HCT116 (cell line): ENCODE data around the gene BEND5. TPM values are rescaled to one million over a fixed set of nuclear protein-coding genes. Genes with fewer than 3 reads are reported as not detected.

Source experiments
- ATAC-seq: fragments of 200-7000 bp; cut with Tn5 transposase; 2 replicates; pipeline ENCODE4 v1.9.1; 2020; ENCODE audit warnings: mild to moderate bottlenecking, moderate library complexity
- Bru-seq: library from RNA; stranded (reverse); fragments of 400-500 nt; gene quantifications from one replicate; lab custom pipeline; 2021; lab: Mats Ljungman, UMichigan
- BruChase-seq, 2 experiments: library from RNA; stranded (reverse); fragments of 400-500 nt; gene quantifications; one replicate each; lab custom pipeline; 2021; lab: Mats Ljungman, UMichigan
- BruUV-seq: library from RNA; stranded (reverse); fragments of 400-500 nt; replicated peaks from 2 replicates; lab custom pipeline; 2021; lab: Mats Ljungman, UMichigan
- CTCF ChIA-PET: fragments of 300-600 bp; sonication (Branson Sonifier 250); formaldehyde crosslinking; loops from one replicate; lab custom pipeline; 2021; ENCODE audit warnings: antibody characterized with exemption; lab: Charles Lee
- POLR2A ChIA-PET: fragments of 300-600, 350-600 bp; sonication (Branson Sonifier 250); formaldehyde crosslinking; loops from one replicate; lab custom pipeline; 2021; ENCODE audit warnings: antibody characterized with exemption; lab: Charles Lee
- RAD21 ChIA-PET, 2 experiments: fragments of 300-600 bp; sonication (Branson Sonifier 250); formaldehyde crosslinking; loops; one replicate each; lab custom pipeline; 2023; ENCODE audit warnings: low total read pairs in 2 of 2; ENCODE audit not compliant: uncharacterized antibody in 2 of 2, unreplicated experiment in 2 of 2, low non-redundant PET in 1 of 2; lab: Charles Lee
- DNase-seq: peaks from one replicate; pipeline ENCODE4 v3.0.0-alpha.2; 2010; ENCODE audit warnings: low read depth, low spot score
- H2AFZ ChIP-seq: fragments of 200-600 bp; shearing (Covaris generic), sonication (generic); 2 replicates; pipeline ENCODE4 v1.6.1; 2017; ENCODE audit warnings: low read depth, mixed run types, mixed read lengths, antibody characterized with exemption, low read length; ENCODE audit not compliant: poor library complexity, severe bottlenecking
- H3K27ac ChIP-seq: 2 replicates; pipeline ENCODE4 v1.5.1; 2012; ENCODE audit warnings: low read depth, low read length
- H3K27me3 ChIP-seq: fragments of 200-600 bp; sonication (generic); 2 replicates; pipeline ENCODE4 v1.6.1; 2016; ENCODE audit warnings: mixed run types, low read length, mixed read lengths; ENCODE audit not compliant: insufficient read depth
- H3K36me3 ChIP-seq, 2 experiments: fragments of 200-500 bp in 1 of 2; fragments of 200-600 bp in 1 of 2; sonication (Bioruptor generic) in 1 of 2; sonication (generic) in 1 of 2; 2 replicates each; pipeline versions ENCODE4 v1.5.1 to v1.6.1; 2014 to 2016; ENCODE audit warnings: low read length in 2 of 2, inconsistent platforms in 1 of 2, mixed read lengths in 1 of 2, mixed run types in 1 of 2; ENCODE audit not compliant: insufficient read depth in 2 of 2, control insufficient read depth in 1 of 2
- H3K4me1 ChIP-seq, 2 experiments: fragments of 200-600 bp in 1 of 2; sonication (generic) in 1 of 2; 2 replicates each; pipeline versions ENCODE4 v1.5.1 to v1.6.1; 2012 to 2017; ENCODE audit warnings: low read length in 2 of 2, inconsistent platforms in 1 of 2, mild to moderate bottlenecking in 1 of 2, mixed read lengths in 1 of 2, mixed run types in 1 of 2, moderate library complexity in 1 of 2; ENCODE audit not compliant: insufficient read depth in 2 of 2, control insufficient read depth in 1 of 2
- H3K4me2 ChIP-seq: fragments of 200-600 bp; sonication (generic); 2 replicates; pipeline ENCODE4 v1.6.1; 2017; ENCODE audit warnings: mixed run types, low read length, mixed read lengths
- H3K4me3 ChIP-seq, 2 experiments: fragments of 200-600 bp in 1 of 2; sonication (generic) in 1 of 2; replicated peaks in 1 of 2; 2 replicates each; pipeline ENCODE4 v1.5.1; 2011 to 2016; ENCODE audit warnings: low read length in 2 of 2, control low read depth in 1 of 2, low read depth in 1 of 2, mild to moderate bottlenecking in 1 of 2, mixed read lengths in 1 of 2, mixed run types in 1 of 2
- H3K79me2 ChIP-seq: fragments of 200-600 bp; sonication (generic); 2 replicates; pipeline ENCODE4 v1.6.1; 2017; ENCODE audit warnings: mild to moderate bottlenecking, mixed run types, low read length, moderate library complexity, mixed read lengths; ENCODE audit not compliant: insufficient read depth
- H3K9ac ChIP-seq: fragments of 200-600 bp; sonication (generic); 2 replicates; pipeline ENCODE4 v1.6.1; 2016; ENCODE audit warnings: low read length, mixed read lengths
- H3K9me2 ChIP-seq: fragments of 200-600 bp; sonication (generic), shearing (Covaris generic); 2 replicates; pipeline ENCODE4 v1.6.1; 2017; ENCODE audit warnings: mixed run types, mild to moderate bottlenecking, moderate library complexity; ENCODE audit not compliant: insufficient read depth
- H3K9me3 ChIP-seq, 2 experiments: fragments of 200-500 bp in 1 of 2; fragments of 200-600 bp in 1 of 2; sonication (Bioruptor generic) in 1 of 2; sonication (generic) in 1 of 2; 2 replicates each; pipeline ENCODE4 v1.6.1; 2014 to 2017; ENCODE audit warnings: low read length in 2 of 2, mixed read lengths in 2 of 2, inconsistent platforms in 1 of 2, low read depth in 1 of 2, mild to moderate bottlenecking in 1 of 2, mixed run types in 1 of 2, moderate library complexity in 1 of 2; ENCODE audit not compliant: control insufficient read depth in 1 of 2, insufficient read depth in 1 of 2
- H4K20me1 ChIP-seq: fragments of 200-600 bp; sonication (generic), shearing (Covaris generic); 2 replicates; pipeline ENCODE4 v1.6.1; 2017; ENCODE audit warnings: mixed run types, mild to moderate bottlenecking, moderate library complexity; ENCODE audit not compliant: insufficient read depth
- EGR1 ChIP-seq: IDR thresholded peaks from 2 replicates; pipeline ENCODE4 v1.6.1; 2012; ENCODE audit warnings: low read depth
- ELF1 ChIP-seq: IDR thresholded peaks from 2 replicates; pipeline ENCODE4 v1.6.1; 2012; ENCODE audit warnings: low read depth, borderline replicate concordance
- EZH2phosphoT487 ChIP-seq: fragments of 200-600 bp; IDR thresholded peaks from 2 replicates; pipeline ENCODE4 v1.6.1; 2018; ENCODE audit warnings: antibody characterized with exemption, borderline replicate concordance
- FOSL1 ChIP-seq: IDR thresholded peaks from 2 replicates; pipeline ENCODE4 v1.6.1; 2012; ENCODE audit warnings: low read depth
- JUND ChIP-seq: IDR thresholded peaks from 2 replicates; pipeline ENCODE4 v1.6.1; 2012
- POLR2A ChIP-seq: IDR thresholded peaks from 2 replicates; pipeline ENCODE4 v1.7.0; 2011; ENCODE audit warnings: borderline replicate concordance; ENCODE audit not compliant: insufficient read depth, insufficient read length; ENCODE audit errors: extremely low read depth
- TCF7L2 ChIP-seq: IDR thresholded peaks from 2 replicates; pipeline ENCODE4 v1.7.0; 2011; ENCODE audit warnings: borderline replicate concordance, inconsistent platforms; ENCODE audit not compliant: insufficient read depth, insufficient read length; ENCODE audit errors: extremely low read depth
- YY1 ChIP-seq: IDR thresholded peaks from 2 replicates; pipeline ENCODE4 v1.6.1; 2011; ENCODE audit warnings: low read length, low read depth, moderate library complexity, mild to moderate bottlenecking; ENCODE audit not compliant: insufficient replicate concordance; ENCODE audit errors: extremely low read depth
- ZFX ChIP-seq: fragments of 450-650 bp; IDR thresholded peaks from 2 replicates; pipeline ENCODE4 v1.6.1; 2017
- intact Hi-C: fragments of 100-400 bp; cut with micrococcal nuclease; formaldehyde crosslinking; loops from 2 replicates; pipeline ENCODE4 v1.10.0; 2022
- long read RNA-seq: library from polyadenylated mRNA; unstranded; transcript quantifications from one replicate; pipeline ENCODE4 v2.0.0, GENCODE V29; 2021; ENCODE audit not compliant: unreplicated experiment
- polyA plus RNA-seq: library from polyadenylated mRNA; unstranded; fragments of >200 nt; gene quantifications from 2 replicates; pipeline ENCODE4 v1.2.1, GENCODE V29; 2012; ENCODE audit warnings: missing spikeins
- total RNA-seq: library from RNA; stranded (reverse); gene quantifications from one replicate; pipeline ENCODE4 v1.2.1, GENCODE V29; 2021; ENCODE audit not compliant: unreplicated experiment
- TF ChIP-seq, protein P1 (sequence below): IDR thresholded peaks from 2 replicates; pipeline ENCODE4 v1.6.1; 2012

BEND5 gene, protein sequence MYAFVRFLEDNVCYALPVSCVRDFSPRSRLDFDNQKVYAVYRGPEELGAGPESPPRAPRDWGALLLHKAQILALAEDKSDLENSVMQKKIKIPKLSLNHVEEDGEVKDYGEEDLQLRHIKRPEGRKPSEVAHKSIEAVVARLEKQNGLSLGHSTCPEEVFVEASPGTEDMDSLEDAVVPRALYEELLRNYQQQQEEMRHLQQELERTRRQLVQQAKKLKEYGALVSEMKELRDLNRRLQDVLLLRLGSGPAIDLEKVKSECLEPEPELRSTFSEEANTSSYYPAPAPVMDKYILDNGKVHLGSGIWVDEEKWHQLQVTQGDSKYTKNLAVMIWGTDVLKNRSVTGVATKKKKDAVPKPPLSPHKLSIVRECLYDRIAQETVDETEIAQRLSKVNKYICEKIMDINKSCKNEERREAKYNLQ
- total RNA-seq, result not detected
- polyA plus RNA-seq, result not detected in 2 replicates
- not detected for Bru-seq, nascent RNA
- percentile 17 among the genes with signal in this experiment for BruChase-seq, experiment 1, labeled RNA remaining after a 6-hour chase
- BruChase-seq, experiment 2, labeled RNA remaining after a 2-hour chase, result not detected
- long read RNA-seq, result 0 reads

DNA sequence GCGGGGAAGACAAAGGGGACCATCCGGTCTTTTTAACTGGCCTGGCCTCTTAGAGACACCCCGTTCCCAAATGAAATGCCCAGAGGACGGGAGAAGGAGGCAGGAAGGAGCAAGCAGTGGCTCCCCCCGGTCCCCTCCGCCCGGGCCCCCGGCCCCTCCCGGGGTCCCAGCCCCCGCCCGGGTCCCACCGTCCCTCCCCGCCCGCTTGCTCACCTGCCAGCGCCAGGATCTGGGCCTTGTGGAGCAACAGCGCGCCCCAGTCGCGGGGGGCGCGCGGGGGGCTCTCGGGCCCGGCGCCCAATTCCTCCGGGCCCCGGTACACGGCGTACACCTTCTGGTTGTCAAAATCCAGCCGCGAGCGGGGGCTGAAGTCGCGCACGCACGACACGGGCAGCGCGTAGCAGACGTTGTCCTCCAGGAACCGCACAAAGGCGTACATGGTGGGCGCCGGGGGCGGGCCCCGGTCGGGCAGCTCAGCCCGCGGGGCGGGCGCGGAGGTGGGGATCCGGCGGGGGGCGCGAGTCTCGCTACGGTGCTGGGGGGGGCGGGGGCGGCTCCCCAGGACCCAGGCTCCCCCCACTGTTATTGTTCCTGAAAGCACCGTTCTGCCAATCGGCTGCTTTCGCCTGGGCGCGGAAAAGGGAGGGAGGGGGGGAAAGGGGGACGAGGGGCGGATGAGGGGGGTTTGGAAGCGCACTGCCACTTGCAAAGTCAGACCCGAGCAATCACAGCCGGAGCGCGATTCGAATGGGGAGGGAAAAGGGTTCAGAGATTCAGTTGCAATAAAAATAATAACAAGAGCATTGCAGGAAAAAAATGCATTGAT is at the start of gene BEND5:
Gene BEND5, minus strand, starts transcription at position 499 of the 826 bp plus-strand sequence. Its CDS starts 60 bp downstream, at position 439.
- POLR2A ChIA-PET, result no interaction called here

More for the DNA sequence above, at the start of gene BEND5:
- H3K36me3 ChIP-seq, result no peaks in the 10 kb centered on the region
- H3K27ac ChIP-seq, result no peak within 1 kb of the TSS
- CTCF ChIA-PET, result no interaction called here
- H3K4me1 ChIP-seq, result no peaks in the 10 kb centered on the region
- H4K20me1 ChIP-seq, result no peaks in the 10 kb centered on the region
- no peaks in the 10 kb centered on the region for H3K9me2 ChIP-seq
- no peak for DNase-seq
- H3K79me2 ChIP-seq, result no peaks in the 10 kb centered on the region
- H3K9me3 ChIP-seq, result no peaks in the 10 kb centered on the region
- no peak for ATAC-seq
- no peak within 1 kb of the TSS for H3K4me2 ChIP-seq
- no peak within 1 kb of the TSS for H3K9ac ChIP-seq
- peaks cover 10% of the 10 kb centered on the region; the same call in 1 of the 2 replicates for H3K27me3 ChIP-seq
- TF ChIP-seq ELF1, result no peak
- TF ChIP-seq FOSL1, result no peak
- TF ChIP-seq, protein P1, sequence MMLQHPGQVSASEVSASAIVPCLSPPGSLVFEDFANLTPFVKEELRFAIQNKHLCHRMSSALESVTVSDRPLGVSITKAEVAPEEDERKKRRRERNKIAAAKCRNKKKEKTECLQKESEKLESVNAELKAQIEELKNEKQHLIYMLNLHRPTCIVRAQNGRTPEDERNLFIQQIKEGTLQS, result no peak
- no peak for TF ChIP-seq EZH2phosphoT487
- TF ChIP-seq JUND, result no peak
- no peak for TF ChIP-seq TCF7L2
- no peak for TF ChIP-seq YY1
- no peak for TF ChIP-seq ZFX
- TF ChIP-seq EGR1, result no peak
- TF ChIP-seq POLR2A, result no peak
- BruUV-seq, result no TSS peak
- intact Hi-C loops, result no loop called here
- H2AFZ ChIP-seq, result no peak within 1 kb of the TSS
- H3K4me3 ChIP-seq, result no peak within 1 kb of the TSS
- RAD21 ChIA-PET, result no interaction called here
